Stimulated activated CD4-positive, alpha-beta T cell treated with anti-CD3 and anti-CD28 coated beads, Interleukin-4, amount 100 ng/mL, for 4 hours (primary cell): ENCODE measurements around the gene USP44.

Experiments used
- DNase-seq, 2 experiments: peaks; one replicate each; pipeline ENCODE4 v3.0.0-alpha.2; 2020

Gene USP44

DNA sequence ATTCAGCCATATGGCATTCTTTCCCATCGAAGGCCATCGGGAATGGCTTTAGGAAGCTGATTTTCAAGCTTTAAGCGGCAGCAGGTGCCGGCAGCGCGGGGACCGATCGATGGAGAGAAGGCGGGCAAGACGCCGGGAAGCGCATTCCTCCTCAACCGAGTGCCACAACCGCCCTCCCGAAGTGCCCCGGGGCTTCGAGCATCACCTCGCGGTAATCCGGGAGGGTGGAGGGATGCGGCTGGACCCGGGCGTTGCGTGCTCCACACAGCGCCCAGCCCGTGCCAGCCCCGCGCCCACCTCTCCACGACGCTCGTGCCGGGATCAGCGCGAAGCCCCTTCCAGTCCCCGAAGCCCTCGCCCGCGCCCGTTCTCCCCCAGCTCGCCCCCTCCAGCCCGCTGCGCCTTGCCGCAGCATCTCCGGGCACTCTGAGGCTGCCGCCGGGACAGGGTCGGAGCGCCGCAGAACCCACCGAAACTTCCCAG lies 3.2 kb downstream of the USP44 start:
- peak; percentile 16 to 34 for DNase-seq

DNA sequence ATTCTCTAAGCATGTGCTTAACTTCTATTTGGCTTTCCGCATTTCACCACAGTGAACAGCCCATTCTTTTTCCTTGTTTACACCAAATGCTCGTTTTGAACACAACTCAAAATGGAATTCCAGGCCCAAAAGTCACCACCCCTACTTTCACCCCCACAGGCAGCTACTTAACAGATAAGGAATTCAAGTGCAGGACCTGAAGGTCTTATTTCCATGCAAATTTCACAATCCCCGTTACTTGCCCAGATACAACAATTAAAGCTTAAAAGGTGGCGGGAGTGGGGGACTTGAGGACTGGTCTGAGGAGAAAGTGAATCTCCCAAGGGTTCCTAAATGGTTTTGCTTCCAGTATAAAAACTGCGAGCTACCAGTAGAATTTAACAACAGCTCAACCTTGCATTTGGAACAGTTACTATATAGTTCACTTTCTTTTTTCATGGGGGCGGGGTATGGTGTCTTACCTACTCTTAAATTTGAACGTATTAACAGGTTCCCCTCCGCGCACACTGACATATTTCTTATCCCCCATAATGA lies 3.7 kb downstream of the USP44 start:
- no peak for DNase-seq

DNA sequence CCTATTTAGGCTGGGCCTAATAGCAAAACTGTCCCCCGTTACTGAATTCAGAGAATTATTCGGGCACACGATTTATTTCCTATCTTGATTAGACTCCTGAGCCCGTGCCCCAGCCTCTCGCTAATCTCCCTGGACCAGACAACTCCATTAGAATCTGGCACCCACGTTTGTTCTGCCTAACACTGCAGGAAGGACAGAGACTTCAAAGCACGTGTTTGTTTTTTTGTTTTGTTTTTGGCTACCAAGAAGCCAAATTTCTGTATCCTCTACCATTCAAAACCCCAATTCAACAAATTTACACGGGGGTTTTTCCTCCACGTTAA lies 4.8 kb downstream of the USP44 start:
- DNase-seq, result no peak

DNA sequence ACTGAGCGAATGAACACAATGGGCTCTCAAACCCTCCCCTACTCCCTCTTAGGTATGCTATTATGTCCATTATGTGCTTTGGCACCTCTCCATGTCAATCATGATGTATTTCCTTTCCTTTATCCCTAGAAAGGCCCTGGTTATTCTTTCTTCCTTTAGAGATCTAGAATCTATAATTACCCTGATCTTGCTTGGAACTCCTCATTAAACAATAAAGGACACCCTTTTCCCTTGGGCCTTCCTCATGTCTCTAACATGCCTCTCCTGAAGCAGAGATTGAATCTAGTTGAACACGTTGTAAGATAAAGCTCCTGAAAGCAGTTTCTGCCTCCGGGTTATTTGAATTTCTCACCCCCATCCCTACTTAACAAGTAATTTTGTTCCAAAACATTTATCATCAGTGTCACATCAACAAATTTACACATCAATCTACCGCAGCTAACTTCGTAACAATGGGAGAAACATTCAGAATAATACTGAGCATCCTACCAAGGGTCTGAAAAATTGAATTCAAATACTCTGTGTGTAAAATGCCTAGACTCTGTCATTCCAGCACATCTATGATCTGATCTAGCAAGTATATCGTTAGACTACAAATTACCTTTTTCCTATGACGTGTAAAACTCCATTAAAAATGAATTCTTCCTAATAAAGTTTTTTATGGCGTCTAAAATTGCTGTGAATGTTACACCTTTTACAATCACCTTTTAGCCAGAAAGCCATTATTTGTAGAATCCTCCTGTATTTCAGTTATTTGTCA lies 5.4 kb downstream of the USP44 start:
- no peak for DNase-seq

DNA sequence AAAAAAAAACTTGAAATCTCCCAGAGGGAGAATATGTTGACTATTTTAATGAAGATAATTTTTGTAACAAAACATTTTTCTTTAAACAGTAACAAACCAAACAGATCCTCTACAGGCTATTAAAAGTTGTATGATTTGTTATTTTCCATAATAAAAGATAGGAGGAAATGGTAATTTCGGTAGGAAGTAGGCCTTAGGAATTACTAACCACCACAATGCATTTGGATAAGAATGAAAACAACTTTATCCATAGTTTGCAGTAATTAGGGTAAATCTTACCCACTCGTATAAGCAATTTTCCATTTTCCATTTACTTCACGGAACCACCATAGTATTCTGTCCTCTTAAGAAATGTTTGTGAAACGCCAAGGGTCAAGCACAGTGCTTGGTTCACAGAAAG lies 6.0 kb downstream of the USP44 start:
- no peak for DNase-seq

DNA sequence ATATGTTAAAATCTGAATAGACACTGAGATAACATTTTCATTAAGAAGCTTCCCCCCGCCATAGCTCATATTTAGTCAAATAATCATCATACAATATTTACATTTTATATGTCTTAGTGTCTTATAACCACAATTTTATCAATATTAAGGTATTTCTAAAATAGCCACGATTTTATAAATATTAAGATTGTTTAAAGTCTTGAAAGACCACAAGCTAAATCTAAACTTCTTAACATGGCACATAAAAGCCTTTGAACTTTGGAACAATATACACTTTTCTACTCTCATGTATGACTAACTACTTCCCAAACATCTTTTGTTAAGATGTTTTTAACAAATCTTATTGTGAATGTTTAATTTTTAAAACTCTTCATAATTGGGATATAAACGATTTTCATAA lies 6.5 kb downstream of the USP44 start:
- no peak for DNase-seq

DNA sequence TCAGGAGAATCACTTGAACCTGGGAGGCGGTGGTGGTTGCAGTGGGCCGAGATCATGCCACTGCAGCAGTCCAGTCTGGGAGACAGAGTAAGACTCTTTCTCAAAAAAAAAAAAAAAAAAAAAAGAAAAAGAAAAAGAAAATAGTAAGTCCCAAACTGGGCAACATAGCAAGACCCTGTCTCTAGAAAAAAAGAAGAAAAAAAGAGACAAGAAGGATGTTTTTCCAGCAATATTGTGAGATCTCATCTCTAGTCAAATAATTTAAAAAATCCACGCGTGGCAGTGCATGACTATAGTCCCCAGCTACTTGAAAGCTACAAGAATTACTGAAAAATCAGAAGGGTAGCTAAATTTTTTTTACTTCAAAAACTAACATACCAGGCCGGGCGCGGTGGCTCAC lies 8.0 kb downstream of the USP44 start:
- no peak for DNase-seq

DNA sequence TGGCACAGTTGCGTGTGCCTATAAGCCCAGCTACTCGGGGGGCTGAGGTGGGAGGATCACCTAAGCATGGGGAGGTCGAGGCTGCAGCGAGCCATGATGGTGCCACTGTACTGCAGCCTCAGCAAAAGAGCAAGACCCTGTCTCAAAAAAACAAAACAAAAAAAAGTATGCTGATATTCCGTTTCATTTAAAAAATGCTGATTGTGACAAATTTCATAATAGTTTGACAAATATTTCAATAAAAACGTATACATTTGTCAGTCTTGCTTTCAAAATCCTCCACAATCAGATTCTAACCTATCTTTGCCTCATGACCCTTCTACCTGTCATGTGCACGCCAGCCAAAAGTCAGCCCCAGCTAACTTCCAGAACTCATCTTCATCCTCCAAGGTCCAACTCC lies 9.8 kb downstream of the USP44 start:
- no peak for DNase-seq

DNA sequence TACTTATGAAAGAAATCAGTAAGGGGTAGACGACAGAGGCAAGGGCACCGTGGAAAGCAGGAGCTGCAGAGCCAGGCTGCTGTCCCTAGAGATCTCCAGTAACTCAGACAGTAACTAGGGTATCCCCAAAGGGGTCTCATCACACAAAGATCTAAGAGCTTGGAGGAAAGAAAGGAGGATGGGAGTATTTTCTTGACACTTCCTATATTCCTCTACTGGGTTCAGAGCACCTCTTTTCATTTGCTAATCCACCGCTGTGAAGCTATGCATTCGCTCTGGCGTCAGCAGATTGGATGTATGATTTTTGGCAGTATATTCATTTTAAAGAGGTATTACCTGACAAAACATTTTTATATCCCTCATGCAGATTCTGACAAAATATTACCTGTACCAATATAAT lies 12.6 kb downstream of the USP44 start:
- no peak for DNase-seq

DNA sequence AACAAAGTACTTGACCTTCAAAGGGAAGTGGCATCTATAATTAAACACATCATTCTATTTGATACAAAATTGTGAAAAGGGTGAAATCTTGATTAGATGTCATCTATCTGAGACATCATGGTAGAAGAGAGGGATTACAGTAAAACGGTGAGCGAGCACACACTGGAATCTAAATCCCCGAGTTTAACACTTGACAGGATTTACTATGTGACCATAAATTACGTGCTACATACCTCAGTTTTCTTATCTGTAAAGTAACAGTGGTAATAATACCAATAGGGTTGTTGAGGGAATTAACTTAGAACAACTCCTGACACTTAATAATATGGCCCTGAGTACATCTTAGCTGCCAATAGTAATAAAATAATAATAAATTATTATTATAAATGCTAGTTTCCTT lies 13.3 kb downstream of the USP44 start:
- DNase-seq, result no peak

DNA sequence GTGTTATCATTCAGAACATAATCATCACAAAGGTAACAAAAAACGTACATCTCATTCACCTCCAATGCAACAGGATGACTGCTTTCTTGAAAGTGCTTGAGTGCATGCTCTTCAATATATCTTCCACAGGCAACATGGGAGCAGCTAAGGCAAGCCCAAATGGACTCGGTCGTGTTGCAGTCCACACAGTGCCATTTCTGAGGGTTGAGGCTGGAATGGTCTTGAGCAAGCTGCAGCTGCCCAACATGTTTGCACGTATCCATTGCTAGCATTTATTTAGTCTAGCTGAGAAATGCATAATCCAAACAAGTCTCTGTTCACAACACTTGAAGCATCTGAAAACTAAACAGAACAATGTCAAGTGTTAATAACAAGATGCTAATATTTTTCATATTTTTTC lies 17.3 kb downstream of the USP44 start:
- no peak for DNase-seq

DNA sequence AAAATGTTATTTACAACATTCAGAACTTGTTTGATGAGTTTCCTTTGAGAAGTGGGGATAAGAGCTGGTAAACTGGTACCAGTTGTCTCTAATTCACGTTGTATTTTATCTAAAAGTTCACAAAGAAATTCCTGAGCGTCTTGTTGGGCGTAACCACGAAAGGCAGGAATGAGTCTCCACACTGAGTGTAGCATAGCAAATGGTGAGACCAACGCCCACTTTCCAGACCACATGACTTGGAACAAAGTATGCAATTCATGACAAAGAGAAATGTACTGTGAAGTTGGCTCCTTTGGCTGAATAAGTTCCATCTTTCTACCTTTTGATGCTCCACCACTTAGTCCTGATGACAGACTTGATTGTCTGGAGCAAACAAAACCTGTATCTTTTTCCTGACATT lies 18.4 kb downstream of the USP44 start:
- no peak for DNase-seq

DNA sequence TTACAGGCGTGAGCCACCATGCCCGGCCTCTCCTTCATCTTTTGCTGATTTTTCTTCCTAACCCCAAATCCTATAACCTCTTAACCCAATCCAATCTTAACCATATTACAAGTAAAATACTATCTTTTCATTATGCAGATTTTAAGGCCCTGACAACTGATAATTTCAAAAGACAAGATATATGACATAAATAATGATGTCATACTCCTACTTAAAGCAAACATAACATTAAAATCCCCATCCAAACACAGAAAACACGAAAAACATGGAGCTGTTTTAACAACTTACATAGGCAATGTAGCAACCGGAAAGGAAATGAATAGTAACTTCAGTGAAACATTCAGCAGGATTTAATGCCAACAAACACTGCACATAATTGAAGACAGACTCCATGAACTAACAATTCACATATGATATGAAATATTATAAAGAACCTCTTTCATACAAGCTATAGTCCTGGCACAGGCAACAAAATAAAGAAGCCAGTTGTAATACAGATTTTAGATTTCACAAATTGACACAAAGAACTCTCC lies 21.5 kb downstream of the USP44 start:
- no peak for DNase-seq

DNA sequence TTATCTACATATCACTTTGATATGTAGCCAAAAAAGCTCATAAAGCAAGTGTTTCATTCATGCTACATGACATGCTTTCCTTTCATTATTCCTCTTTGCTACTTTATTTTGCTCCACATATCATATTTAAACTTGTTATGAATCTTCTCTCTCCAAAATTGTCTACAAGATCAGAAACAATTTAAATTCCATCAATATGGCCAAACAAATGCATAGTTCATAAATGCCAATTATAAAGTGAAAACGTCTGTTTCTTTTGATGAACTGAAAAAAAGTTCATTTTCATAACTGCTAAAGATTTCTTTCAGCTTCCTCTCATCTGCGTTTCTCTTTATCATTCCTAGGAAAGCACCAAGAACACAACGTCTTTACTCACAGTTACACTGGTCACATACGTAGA lies 22.8 kb downstream of the USP44 start:
- DNase-seq, result no peak

DNA sequence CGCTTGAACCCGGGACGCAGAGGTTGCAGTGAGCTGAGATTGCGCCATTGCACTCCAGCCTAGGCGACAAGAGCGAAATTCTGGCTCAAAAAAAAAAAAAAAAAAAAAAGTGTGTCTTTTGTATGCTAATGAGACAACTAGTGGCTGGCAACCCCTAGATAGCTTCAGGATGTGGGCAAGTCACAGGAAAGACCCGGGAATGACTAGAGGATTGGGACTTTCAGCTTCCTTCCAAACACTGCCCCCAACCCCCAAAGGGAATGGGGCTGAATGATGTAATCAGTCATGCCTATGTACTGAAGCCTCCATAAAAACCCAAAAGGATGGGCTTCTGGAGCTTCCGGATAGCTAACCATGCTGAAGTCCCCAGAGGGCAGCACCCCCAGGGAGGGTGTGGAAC lies 28.6 kb downstream of the USP44 start:
- DNase-seq, result no peak

DNA sequence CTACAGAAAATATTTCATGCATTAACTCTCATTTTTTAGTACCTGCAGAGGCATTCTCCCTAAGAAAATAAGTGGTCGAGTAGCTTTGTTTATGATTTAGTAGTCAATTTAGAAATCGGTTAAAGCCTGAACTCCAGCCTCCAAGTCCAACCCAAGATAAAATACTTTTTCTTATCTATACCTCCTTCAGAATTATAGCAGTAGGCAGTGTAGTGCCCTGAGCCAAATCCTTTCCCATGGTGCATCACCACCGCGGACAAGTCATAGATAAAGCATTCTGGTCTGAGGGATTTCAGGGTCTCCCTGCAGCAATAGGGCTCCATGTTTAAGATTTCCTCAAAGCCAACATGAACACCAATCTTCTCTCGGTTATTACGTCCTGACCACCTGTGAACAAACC lies 30.5 kb downstream of the USP44 start:
- no peak for DNase-seq

DNA sequence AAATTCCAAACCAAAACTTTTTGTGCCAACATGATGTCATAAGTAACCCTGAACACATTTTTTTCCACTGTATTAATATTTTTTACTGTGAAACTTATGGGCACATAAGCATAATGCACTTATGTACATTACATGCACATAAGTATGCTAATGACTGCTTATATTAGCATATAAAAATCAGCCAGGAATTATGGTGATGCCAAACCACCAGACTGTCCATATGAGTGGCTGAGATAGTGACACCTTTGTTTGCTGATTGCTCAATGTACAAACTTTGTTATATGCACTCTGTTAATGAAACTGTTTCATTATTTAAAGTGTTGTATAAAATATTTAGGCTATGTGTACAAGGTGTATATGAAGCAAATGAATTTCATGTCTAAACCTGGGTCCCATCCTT lies 32.3 kb downstream of the USP44 start:
- DNase-seq, result no peak

DNA sequence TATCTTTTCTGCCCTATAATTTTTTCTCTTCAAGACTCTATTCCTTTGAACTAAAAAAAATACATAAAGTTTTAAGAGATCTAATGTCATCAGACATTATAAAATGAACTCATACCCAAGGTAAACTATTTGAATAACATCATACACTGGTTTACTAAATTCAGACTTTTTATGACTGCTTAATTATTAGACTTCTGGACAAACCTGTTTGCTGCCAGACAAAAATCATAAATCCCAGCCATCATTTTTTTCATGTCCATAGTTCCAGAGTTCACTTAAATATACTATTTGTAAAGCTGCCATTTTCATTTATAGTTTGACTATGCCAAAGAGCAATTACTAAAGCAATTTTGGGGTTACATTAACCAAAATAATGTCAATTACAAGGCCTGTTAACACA lies 34.0 kb downstream of the USP44 start:
- no peak for DNase-seq

DNA sequence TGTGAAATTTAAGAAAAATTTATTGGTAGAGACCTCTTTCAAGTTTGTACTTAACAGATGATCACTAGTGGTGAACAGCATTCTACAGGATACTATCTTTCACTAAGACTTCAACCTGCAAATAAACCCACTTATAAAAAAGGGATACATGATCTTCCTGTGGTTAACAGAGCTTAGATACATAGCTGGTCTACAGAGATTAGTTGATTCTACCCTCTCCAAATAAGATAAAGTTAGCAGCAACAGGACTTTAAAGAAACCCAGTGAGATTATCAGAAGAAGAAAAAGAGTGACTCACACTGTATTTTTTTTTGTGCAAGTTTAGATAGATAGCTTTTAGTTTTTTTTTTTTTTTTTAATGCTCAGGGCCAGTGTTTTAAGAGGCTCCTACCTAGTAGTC lies 34.5 kb downstream of the USP44 start:
- no peak for DNase-seq

DNA sequence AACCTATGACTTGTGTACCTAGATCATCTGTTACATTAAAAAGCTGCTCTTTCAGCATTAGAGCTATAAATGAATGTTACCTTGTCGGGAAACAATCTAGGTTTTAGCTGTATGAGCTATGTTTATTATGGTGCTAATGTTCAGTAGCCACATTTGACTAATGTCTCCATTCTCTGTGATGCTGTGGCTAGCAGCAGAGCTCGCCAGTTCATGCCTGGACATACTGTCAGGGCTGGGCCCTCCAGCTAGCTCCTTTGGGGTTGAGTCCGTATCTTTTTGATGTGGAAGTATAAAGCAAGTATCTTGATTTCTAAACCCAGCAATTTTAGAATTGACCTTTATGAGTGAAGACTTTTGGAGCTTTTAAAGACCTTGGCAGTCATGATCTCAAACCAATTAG lies 36.1 kb downstream of the USP44 start:
- DNase-seq, result no peak

DNA sequence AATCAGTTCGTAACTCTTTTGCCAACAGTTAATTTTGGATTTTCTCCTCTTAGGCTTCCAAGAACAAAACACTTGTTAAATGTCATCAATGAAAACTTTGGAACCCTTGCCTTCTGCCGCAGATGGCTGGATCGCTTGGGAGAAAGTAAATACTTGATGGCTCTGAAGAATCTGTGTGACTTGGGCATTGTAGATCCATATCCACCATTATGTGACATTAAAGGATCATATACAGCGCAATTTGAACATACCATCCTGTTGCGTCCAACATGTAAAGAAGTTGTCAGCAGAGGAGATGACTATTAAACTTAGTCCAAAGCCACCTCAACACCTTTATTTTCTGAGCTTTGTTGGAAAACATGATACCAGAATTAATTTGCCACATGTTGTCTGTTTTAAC lies 37.7 kb downstream of the USP44 start:
- DNase-seq, result no peak

DNA sequence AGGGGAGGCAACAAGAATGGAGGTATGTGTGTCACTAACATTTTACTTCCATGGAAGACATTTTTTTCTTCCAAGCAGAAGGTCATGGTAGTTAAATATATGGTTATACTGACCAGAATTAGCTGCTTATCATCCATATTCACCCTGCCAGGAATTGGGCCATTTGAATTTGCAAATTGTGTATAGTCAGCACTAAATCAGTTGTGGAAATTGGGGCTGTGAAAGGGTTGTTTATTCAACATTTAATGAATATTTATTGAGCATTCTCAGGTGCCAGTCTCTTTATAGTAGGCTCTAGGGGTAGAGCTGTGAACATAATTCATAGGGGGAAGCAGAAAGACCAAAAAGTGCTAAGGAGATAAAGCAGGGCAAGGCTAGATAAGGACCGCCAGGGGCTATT lies 39.3 kb downstream of the USP44 start:
- DNase-seq, result no peak

DNA sequence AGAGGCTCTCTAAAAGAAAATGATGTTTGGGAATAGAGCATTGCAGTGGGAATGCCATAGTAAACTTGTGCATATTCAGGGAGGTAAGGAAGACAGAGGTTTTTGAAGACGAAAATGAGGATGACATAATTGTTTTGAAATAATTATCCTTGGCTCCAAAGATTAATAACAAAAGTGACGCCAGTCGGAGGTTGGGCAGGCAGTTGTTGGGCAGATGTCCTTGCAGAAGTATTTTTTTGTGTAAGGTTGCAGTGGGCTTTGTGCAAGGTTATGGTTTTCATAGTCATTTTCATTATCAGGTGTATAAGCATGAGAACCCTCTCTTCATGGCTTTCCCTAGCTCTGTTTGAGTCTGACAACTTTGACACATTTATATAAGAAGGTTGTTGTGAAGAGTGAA lies 42.0 kb downstream of the USP44 start:
- DNase-seq, result no peak

DNA sequence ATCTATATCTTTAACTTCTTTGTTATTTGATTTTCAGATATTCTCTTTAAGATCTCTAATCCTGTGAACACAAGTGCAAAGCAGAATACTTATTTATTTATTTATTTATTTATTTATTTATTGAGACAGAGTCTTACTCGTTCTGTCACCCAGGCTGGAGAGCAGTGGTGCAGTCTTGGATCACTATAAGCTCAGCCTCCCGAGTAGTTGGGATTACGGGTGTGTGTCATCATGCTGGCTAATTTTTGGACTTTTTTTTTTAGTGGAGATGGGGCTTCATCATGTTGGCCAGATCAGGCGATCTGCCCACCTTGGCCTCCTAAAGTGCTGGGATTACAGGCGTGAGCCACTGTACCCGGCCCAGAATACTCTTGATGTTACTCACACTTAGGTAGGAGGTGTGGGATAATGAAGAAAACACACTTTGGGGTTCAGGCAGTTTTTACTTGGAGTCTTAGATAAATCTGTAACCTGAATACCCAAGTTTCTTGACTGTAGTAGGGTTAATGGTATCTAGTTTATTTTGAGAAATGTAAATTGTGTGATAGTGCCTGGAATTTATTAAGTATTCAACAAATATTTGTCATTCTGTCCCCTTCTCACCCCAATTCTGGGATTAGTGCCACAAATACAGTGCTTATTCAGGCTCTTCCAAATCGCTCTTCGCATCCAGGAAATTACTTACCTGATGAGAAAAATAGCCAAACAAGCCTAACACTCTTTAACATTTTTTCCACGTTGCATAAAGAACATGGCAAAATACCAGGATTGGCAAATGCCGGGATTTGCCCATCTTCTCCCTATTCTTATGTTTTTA lies 44.4 kb downstream of the USP44 start:
- DNase-seq, result no peak
